MCF 10A (cell line): ENCODE measurements around the gene OR51A2. TPM values are rescaled to one million over a fixed set of nuclear protein-coding genes. Genes with fewer than 3 reads are reported as not detected.

Source experiments
- BruUV-seq: library from RNA; stranded (reverse); fragments of 400-500 nt; replicated peaks from 2 replicates; lab custom pipeline; 2021; lab: Mats Ljungman, UMichigan
- CTCF ChIA-PET: fragments of 300-600 bp; sonication (Branson Sonifier 250); formaldehyde crosslinking; extraction: SDS; loops from one replicate; lab custom pipeline; 2021; ENCODE audit warnings: antibody characterized with exemption, inconsistent platforms; lab: Yijun Ruan, JAX
- POLR2A ChIA-PET: fragments of 300-600, 350-650 bp; sonication (Branson Sonifier 250); formaldehyde crosslinking; extraction: SDS; loops from one replicate; lab custom pipeline; 2020; ENCODE audit warnings: antibody characterized with exemption, inconsistent platforms; lab: Yijun Ruan, JAX
- DNase-seq: peaks from one replicate; pipeline ENCODE4 v3.0.0-alpha.2; 2018; ENCODE audit not compliant: unreplicated experiment
- H3K27ac Mint-ChIP-seq: one replicate; pipeline ENCODE4 v1.8.0; 2022; ENCODE audit warnings: mild to moderate bottlenecking, low read depth, mixed read lengths; ENCODE audit not compliant: unreplicated experiment
- H3K27me3 Mint-ChIP-seq: one replicate; pipeline ENCODE4 v1.8.0; 2022; ENCODE audit warnings: mixed read lengths; ENCODE audit not compliant: insufficient read depth, unreplicated experiment
- H3K36me3 Mint-ChIP-seq: one replicate; pipeline ENCODE4 v1.8.0; 2022; ENCODE audit warnings: mild to moderate bottlenecking, moderate library complexity, mixed read lengths; ENCODE audit not compliant: insufficient read depth, unreplicated experiment
- H3K4me1 Mint-ChIP-seq: one replicate; pipeline ENCODE4 v1.8.0; 2022; ENCODE audit warnings: mixed read lengths; ENCODE audit not compliant: insufficient read depth, unreplicated experiment
- H3K4me3 Mint-ChIP-seq: one replicate; pipeline ENCODE4 v1.8.0; 2022; ENCODE audit warnings: mild to moderate bottlenecking, moderate library complexity, mixed read lengths; ENCODE audit not compliant: unreplicated experiment
- H3K9me3 Mint-ChIP-seq: one replicate; pipeline ENCODE4 v1.8.0; 2022; ENCODE audit warnings: mixed read lengths; ENCODE audit not compliant: unreplicated experiment
- intact Hi-C: fragments of 100-400 bp; cut with micrococcal nuclease; formaldehyde crosslinking; loops from 2 replicates; pipeline ENCODE4 v1.14.1; 2022
- total RNA-seq: library from RNA; stranded (reverse); gene quantifications from 2 replicates; pipeline ENCODE4 v1.2.3, GENCODE V29; 2022
- TF ChIP-seq, protein P1 (sequence below): fragments of 200-600 bp; IDR thresholded peaks from one replicate; pipeline ENCODE4 v1.8.0; 2022; ENCODE audit warnings: antibody characterized with exemption, mild to moderate bottlenecking; ENCODE audit not compliant: unreplicated experiment

The OR51A2 gene
- total RNA-seq, 1 experiment from 2014 or later = not detected

GRCh38 chr11:4936745-4937144 lies 18.8 kb downstream of the OR51A2 start:
- CTCF ChIA-PET = interaction anchor here (0.5 kb wide), 1 partner anchor 759 kb away, joined by 3 read pairs; no protein-coding TSS in a partner anchor
- TF ChIP-seq, protein P1, sequence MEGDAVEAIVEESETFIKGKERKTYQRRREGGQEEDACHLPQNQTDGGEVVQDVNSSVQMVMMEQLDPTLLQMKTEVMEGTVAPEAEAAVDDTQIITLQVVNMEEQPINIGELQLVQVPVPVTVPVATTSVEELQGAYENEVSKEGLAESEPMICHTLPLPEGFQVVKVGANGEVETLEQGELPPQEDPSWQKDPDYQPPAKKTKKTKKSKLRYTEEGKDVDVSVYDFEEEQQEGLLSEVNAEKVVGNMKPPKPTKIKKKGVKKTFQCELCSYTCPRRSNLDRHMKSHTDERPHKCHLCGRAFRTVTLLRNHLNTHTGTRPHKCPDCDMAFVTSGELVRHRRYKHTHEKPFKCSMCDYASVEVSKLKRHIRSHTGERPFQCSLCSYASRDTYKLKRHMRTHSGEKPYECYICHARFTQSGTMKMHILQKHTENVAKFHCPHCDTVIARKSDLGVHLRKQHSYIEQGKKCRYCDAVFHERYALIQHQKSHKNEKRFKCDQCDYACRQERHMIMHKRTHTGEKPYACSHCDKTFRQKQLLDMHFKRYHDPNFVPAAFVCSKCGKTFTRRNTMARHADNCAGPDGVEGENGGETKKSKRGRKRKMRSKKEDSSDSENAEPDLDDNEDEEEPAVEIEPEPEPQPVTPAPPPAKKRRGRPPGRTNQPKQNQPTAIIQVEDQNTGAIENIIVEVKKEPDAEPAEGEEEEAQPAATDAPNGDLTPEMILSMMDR = no peak
- intact Hi-C loops = no loop called here
- Mint-ChIP-seq H3K27ac (no peak overlapping the region), H3K4me1 (no peaks in the 10 kb centered on the region), H3K9me3 (no peaks in the 10 kb centered on the region), H3K4me3 (no peak overlapping the region), H3K27me3 (peaks cover 17% of the 10 kb centered on the region), H3K36me3 (no peaks in the 10 kb centered on the region)
- POLR2A ChIA-PET = no interaction called here
- BruUV-seq = no TSS peak
- DNase-seq = no peak

DNA sequence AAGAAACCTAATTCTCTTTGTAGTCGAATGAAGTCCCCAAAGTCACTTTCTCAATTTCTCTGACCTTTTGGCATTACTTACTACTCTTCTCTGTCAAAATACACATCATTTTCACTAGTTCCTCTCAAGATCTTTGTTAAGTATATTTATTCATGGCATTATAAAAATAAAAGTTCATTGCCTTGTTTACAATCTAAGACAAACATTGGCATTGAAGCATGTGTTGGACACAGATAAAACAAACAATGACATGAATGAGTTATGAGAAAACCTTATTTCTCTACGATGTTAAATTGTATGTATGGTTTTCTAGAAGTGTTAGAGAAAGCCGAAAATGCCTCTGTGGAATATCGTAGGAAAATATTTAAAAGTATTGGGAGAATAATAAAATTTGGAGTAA lies 22.8 kb downstream of the OR51A2 start:
- Mint-ChIP-seq H3K9me3 (no peaks in the 10 kb centered on the region), H3K27ac (no peak overlapping the region), H3K4me3 (no peak overlapping the region), H3K36me3 (no peaks in the 10 kb centered on the region), H3K4me1 (no peaks in the 10 kb centered on the region), H3K27me3 (peaks cover 5% of the 10 kb centered on the region)
- intact Hi-C loops = no loop called here
- CTCF ChIA-PET = interaction anchor here (1.5 kb wide), 1 partner anchor 746 kb away, joined by 3 read pairs; no protein-coding TSS in a partner anchor
- no peak for DNase-seq
- POLR2A ChIA-PET = no interaction called here
- TF ChIP-seq, protein P1 = no peak
- BruUV-seq = no TSS peak

- no TSS peak for BruUV-seq
- intact Hi-C loops = no loop called here
Measured at GRCh38 chr11:4926608-4927007, 28.9 kb downstream of the OR51A2 start.

GRCh38 chr11:4924239-4924638 lies 31.3 kb downstream of the OR51A2 start, which contains the start of gene OR51G1:
OR51G1 (minus strand) TSS chr11:4924339; CDS start chr11:4924339, 0 bp downstream.
- no peak for DNase-seq
- BruUV-seq = no TSS peak
- Mint-ChIP-seq H3K27ac (no peak within 1 kb of the TSS), H3K4me3 (no peak within 1 kb of the TSS), H3K36me3 (no peaks in the 10 kb centered on the region), H3K4me1 (no peaks in the 10 kb centered on the region), H3K9me3 (no peaks in the 10 kb centered on the region), H3K27me3 (peaks cover 22% of the 10 kb centered on the region)
- TF ChIP-seq, protein P1 = no peak
- POLR2A ChIA-PET = no interaction called here
- CTCF ChIA-PET = interaction anchor here (0.6 kb wide), 1 partner anchor 80 kb away, joined by 3 read pairs; no protein-coding TSS in a partner anchor
- intact Hi-C loops = no loop called here

More at GRCh38 chr11:4926608-4927007, 28.9 kb downstream of the OR51A2 start:
- Mint-ChIP-seq H3K9me3 (no peaks in the 10 kb centered on the region), H3K27ac (no peak overlapping the region), H3K36me3 (no peaks in the 10 kb centered on the region), H3K27me3 (peaks cover 22% of the 10 kb centered on the region), H3K4me3 (no peak overlapping the region), H3K4me1 (no peaks in the 10 kb centered on the region)
- POLR2A ChIA-PET = interaction anchor here (0.5 kb wide), 1 partner anchor 112 kb away, joined by 5 read pairs; no protein-coding TSS in a partner anchor
- CTCF ChIA-PET = interaction anchor here (0.6 to 1.1 kb wide), 2 partner anchors 31 to 1078 kb away, joined by 3 read pairs; no protein-coding TSS in a partner anchor
- TF ChIP-seq, protein P1 = no peak
- peak; percentile 5 for DNase-seq
